Spleen (tissue), 13 donors: ENCODE results near the gene GRIK1. TPM values are rescaled to one million over a fixed set of nuclear protein-coding genes. Genes with fewer than 3 reads are reported as not detected.

Source experiments
- DNase-seq: peaks from one replicate; pipeline ENCODE4 v3.0.0-alpha.2; 2020
- H3K27ac ChIP-seq, 8 donors: fragments of 200-600 bp; sonication (generic) in 7 of 8; 1 replicate in 4 of 8; 2 replicates in 4 of 8; pipeline versions ENCODE4 v1.5.0 to v1.8.0; 2016 to 2021; ENCODE audit warnings: inconsistent platforms in 4 of 8, mild to moderate bottlenecking in 4 of 8, moderate library complexity in 1 of 8
- H3K27me3 ChIP-seq, 7 donors: fragments of 200-600 bp; sonication (generic) in 6 of 7; replicated peaks in 1 of 7; 1 replicate in 4 of 7; 2 replicates in 3 of 7; pipeline versions ENCODE4 v1.5.0 to v1.8.0; 2016 to 2021; ENCODE audit warnings: inconsistent platforms in 3 of 7, mild to moderate bottlenecking in 1 of 7
- H3K36me3 ChIP-seq, 6 donors: fragments of 200-600 bp; sonication (generic) in 5 of 6; 1 replicate in 4 of 6; 2 replicates in 2 of 6; pipeline versions ENCODE4 v1.5.0 to v1.8.0; 2016 to 2021; ENCODE audit warnings: inconsistent platforms in 2 of 6
- H3K4me1 ChIP-seq, 6 donors: fragments of 200-600 bp; sonication (generic) in 5 of 6; 1 replicate in 3 of 6; 2 replicates in 3 of 6; pipeline versions ENCODE4 v1.5.0 to v1.8.0; 2016 to 2021; ENCODE audit warnings: inconsistent platforms in 3 of 6
- H3K4me3 ChIP-seq, 8 donors: fragments of 200-600 bp; sonication (generic) in 7 of 8; 1 replicate in 4 of 8; 2 replicates in 4 of 8; pipeline versions ENCODE4 v1.5.0 to v1.8.0; 2016 to 2021; ENCODE audit warnings: inconsistent platforms in 4 of 8, mild to moderate bottlenecking in 4 of 8, moderate library complexity in 2 of 8
- H3K9me3 ChIP-seq, 8 donors: fragments of 200-600 bp; sonication (generic) in 7 of 8; 1 replicate in 4 of 8; 2 replicates in 4 of 8; pipeline versions ENCODE4 v1.5.0 to v1.8.0; 2016 to 2021; ENCODE audit warnings: inconsistent platforms in 4 of 8
- POLR2A ChIP-seq, 3 donors: fragments of 450-650 bp; IDR thresholded peaks; one replicate each; pipeline ENCODE4 v1.5.1; 2017; ENCODE audit warnings: antibody characterized with exemption in 3 of 3, mild to moderate bottlenecking in 1 of 3
- POLR2AphosphoS5 ChIP-seq, 3 donors: sonication (generic); formaldehyde crosslinking; IDR thresholded peaks; one replicate each; pipeline ENCODE4 v1.5.1; 2017; ENCODE audit warnings: antibody characterized with exemption in 3 of 3
- WGBS, 5 donors: extraction: QIAGEN DNeasy Blood & Tissue Kit in 3 of 5; methylation state at CpG; one replicate each; pipeline versions ENCODE4 v1.1.5 to v1.1.7; 2013 to 2018; 5-methylcytosine and 5-hydroxymethylcytosine counted together
- intact Hi-C: fragments of 100-400 bp; cut with DNase I; formaldehyde crosslinking; loops from one replicate; pipeline ENCODE4 v1.15.0; 2023; ENCODE audit warnings: low total_unique reads
- long read RNA-seq, 2 donors: transcript quantifications; one replicate each; lab custom pipeline, GENCODE V29; 2026
- polyA plus RNA-seq, 3 donors: library from polyadenylated mRNA; stranded (reverse); fragments of 200-250 nt; gene quantifications; one replicate each; pipeline ENCODE4 v1.2.1, GENCODE V29; 2013
- total RNA-seq, 7 donors: library from RNA; depleted of rRNA in 3 of 7; stranded (reverse); fragments of >200 nt in 3 of 7; fragmentation: NEBNext Ultra II Directional in 4 of 7; extraction: Animal tissue kit (Norgen Biotek cat#: 25700) in 4 of 7; gene quantifications; one replicate each; pipeline versions ENCODE4 v1.1.0 to v1.2.1, GENCODE V29; 2016 to 2021
- TF ChIP-seq, protein P1 (sequence below), 11 experiments: fragments of 200-600 bp in 7 of 11; fragments of 450-650 bp in 4 of 11; sonication (generic) in 4 of 11; IDR thresholded peaks in 8 of 11; conservative IDR thresholded peaks in 3 of 11; 1 replicate in 7 of 11; 2 replicates in 4 of 11; pipeline versions ENCODE4 v1.4.0 to v1.8.0; 2016 to 2021; ENCODE audit warnings: antibody characterized with exemption in 11 of 11, inconsistent platforms in 4 of 11, mild to moderate bottlenecking in 1 of 11
- donor health status: healthy with polysubstance abuse.
- donor health status: DM: no; HTN: no; CAD: no; lungs with moderate emphysema.
- donor health status: DM: no; HTN: no; CAD: no.
- donor health status: Bipolar disorder and iron deficiency.
- donor health status: healthy.
- donor health status: DM: no; HTN: no; CAD: no.
- donor health status: DM: yes; HTN: yes; CAD: no.

Gene GRIK1
- total RNA-seq = under 1 TPM in 1 of 7 donors, not detected in 6; 0.17 TPM
- under 1 TPM in 2 of 3 donors, not detected in 1; 0.02 to 0.04 TPM for polyA plus RNA-seq
- long read RNA-seq, donor 1 = 0 reads
- long read RNA-seq, donor 2 = 0 reads

GRCh38 chr21:29939924-29940275 lies at the start of gene GRIK1:
GRIK1 (minus strand) TSS chr21:29939996.
- intact Hi-C loops = no loop called here
- Histone ChIP-seq H3K4me3 (peak within 1 kb of the TSS in 6 of 8 donors; percentile 9 to 53 (median 23)), H3K27ac (no peak within 1 kb of the TSS), H3K4me1 (peaks cover 0 to 11% (median 5%) of the 10 kb centered on the region in 6 donors), H3K27me3 (peaks cover 0 to 58% (median 16%) of the 10 kb centered on the region in 7 donors), H3K36me3 (no peaks in the 10 kb centered on the region), H3K9me3 (no peaks in the 10 kb centered on the region)
- 2 to 11% (median 3%) methylated on average over 14 to 17 of the region's 17 CpGs for whole genome bisulfite sequencing, 5 donors
- DNase-seq = no peak
- TF ChIP-seq POLR2AphosphoS5 (IDR thresholded peaks at IDR 0.05) (no peak), POLR2A (IDR thresholded peaks at IDR 0.05) (no peak)
- TF ChIP-seq, protein P1, sequence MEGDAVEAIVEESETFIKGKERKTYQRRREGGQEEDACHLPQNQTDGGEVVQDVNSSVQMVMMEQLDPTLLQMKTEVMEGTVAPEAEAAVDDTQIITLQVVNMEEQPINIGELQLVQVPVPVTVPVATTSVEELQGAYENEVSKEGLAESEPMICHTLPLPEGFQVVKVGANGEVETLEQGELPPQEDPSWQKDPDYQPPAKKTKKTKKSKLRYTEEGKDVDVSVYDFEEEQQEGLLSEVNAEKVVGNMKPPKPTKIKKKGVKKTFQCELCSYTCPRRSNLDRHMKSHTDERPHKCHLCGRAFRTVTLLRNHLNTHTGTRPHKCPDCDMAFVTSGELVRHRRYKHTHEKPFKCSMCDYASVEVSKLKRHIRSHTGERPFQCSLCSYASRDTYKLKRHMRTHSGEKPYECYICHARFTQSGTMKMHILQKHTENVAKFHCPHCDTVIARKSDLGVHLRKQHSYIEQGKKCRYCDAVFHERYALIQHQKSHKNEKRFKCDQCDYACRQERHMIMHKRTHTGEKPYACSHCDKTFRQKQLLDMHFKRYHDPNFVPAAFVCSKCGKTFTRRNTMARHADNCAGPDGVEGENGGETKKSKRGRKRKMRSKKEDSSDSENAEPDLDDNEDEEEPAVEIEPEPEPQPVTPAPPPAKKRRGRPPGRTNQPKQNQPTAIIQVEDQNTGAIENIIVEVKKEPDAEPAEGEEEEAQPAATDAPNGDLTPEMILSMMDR (IDR thresholded peaks at IDR 0.05 in 8 of 11, conservative IDR thresholded peaks at IDR 0.05 in 3 of 11) = no peak

DNA sequence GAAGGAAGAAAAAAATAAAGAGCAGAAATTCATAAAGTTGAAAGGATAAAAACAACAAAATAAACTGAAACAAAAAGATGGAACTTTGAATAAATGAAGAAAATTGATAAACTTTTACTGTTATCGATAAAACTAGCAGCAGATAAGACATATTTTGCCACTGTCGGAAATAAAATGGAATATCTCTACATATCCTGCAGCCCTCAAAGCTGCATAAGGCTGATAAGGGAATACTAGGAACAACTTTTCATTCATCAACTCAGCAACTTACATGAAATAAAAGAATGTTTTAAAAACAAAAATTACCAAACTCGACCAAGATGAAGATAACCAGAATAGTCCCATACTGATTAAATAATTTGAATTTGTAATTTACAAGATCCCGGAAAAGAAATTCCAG lies 48.0 kb upstream of the GRIK1 start:
- no peaks in the 10 kb centered on the region for H3K27me3 ChIP-seq
- peaks cover 0 to 46% (median 23%) of the 10 kb centered on the region in 8 donors for H3K9me3 ChIP-seq
- H3K36me3 ChIP-seq = no peaks in the 10 kb centered on the region
- H3K4me3 ChIP-seq = no peak overlapping the region
- TF ChIP-seq, protein P1 (IDR thresholded peaks at IDR 0.05 in 8 of 11, conservative IDR thresholded peaks at IDR 0.05 in 3 of 11) = no peak
- TF ChIP-seq POLR2AphosphoS5 (IDR thresholded peaks at IDR 0.05) = no peak
- TF ChIP-seq POLR2A (IDR thresholded peaks at IDR 0.05) = no peak
- no peaks in the 10 kb centered on the region for H3K4me1 ChIP-seq
- H3K27ac ChIP-seq = no peak overlapping the region
- 67 to 81% (median 69%) methylated on average over 4 of the region's 4 CpGs for WGBS, 5 donors
- intact Hi-C loops = no loop called here
- DNase-seq = no peak

- WGBS, 5 donors = 80 to 92% (median 88%) methylated on average over 6 to 10 of the region's 10 CpGs
- H3K36me3 ChIP-seq = no peaks in the 10 kb centered on the region
- no peak overlapping the region for H3K4me3 ChIP-seq
- intact Hi-C loops = no loop called here
- H3K27me3 ChIP-seq = no peaks in the 10 kb centered on the region
- no peak overlapping the region for H3K27ac ChIP-seq
- no peak for TF ChIP-seq POLR2A (IDR thresholded peaks at IDR 0.05)
- TF ChIP-seq POLR2AphosphoS5 (IDR thresholded peaks at IDR 0.05) = no peak
- peaks cover 0 to 43% (median 23%) of the 10 kb centered on the region in 8 donors for H3K9me3 ChIP-seq
- no peaks in the 10 kb centered on the region for H3K4me1 ChIP-seq
- DNase-seq = no peak
These were observed 46.1 kb upstream of the GRIK1 start for GRCh38 chr21:29985866-29986265.

- H3K27ac ChIP-seq = no peak overlapping the region
- no peak for DNase-seq
- WGBS, 5 donors = 80 to 95% (median 92%) methylated on average over 1 of the region's 1 CpG
- no peak overlapping the region for H3K4me3 ChIP-seq
- H3K36me3 ChIP-seq = no peaks in the 10 kb centered on the region
- TF ChIP-seq, protein P1 (IDR thresholded peaks at IDR 0.05 in 8 of 11, conservative IDR thresholded peaks at IDR 0.05 in 3 of 11) = no peak
- no peak for TF ChIP-seq POLR2A (IDR thresholded peaks at IDR 0.05)
- no peak for TF ChIP-seq POLR2AphosphoS5 (IDR thresholded peaks at IDR 0.05)
- intact Hi-C loops = no loop called here
- no peaks in the 10 kb centered on the region for H3K27me3 ChIP-seq
- H3K9me3 ChIP-seq = peaks cover 0 to 6% (median 0%) of the 10 kb centered on the region in 8 donors
- H3K4me1 ChIP-seq = no peaks in the 10 kb centered on the region
These were observed 39.2 kb upstream of the GRIK1 start for GRCh38 chr21:29979043-29979442.

GRCh38 chr21:29975776-29976175 lies 36.0 kb upstream of the GRIK1 start:
- H3K27ac ChIP-seq = no peak overlapping the region
- no peaks in the 10 kb centered on the region for H3K36me3 ChIP-seq
- H3K27me3 ChIP-seq = no peaks in the 10 kb centered on the region
- DNase-seq = no peak
- intact Hi-C loops = no loop called here
- 81 to 90% (median 89%) methylated on average over 3 of the region's 3 CpGs for WGBS, 5 donors
- TF ChIP-seq, protein P1 (IDR thresholded peaks at IDR 0.05 in 8 of 11, conservative IDR thresholded peaks at IDR 0.05 in 3 of 11) = no peak
- TF ChIP-seq POLR2A (IDR thresholded peaks at IDR 0.05) (no peak), POLR2AphosphoS5 (IDR thresholded peaks at IDR 0.05) (no peak)
- no peaks in the 10 kb centered on the region for H3K4me1 ChIP-seq
- H3K9me3 ChIP-seq = no peaks in the 10 kb centered on the region
- H3K4me3 ChIP-seq = no peak overlapping the region
